Kidney (tissue), 14 donors: ENCODE measurements around the gene MBNL1. TPM values are rescaled to one million over a fixed set of nuclear protein-coding genes. Genes with fewer than 3 reads are reported as not detected.

Experiments
- DNase-seq, 5 donors: peaks; one replicate each; pipeline ENCODE4 v3.0.0-alpha.2; 2013 to 2020
- FAIRE-seq: peaks from 2 replicates; lab custom pipeline; 2012; peaks lifted over from hg19 to GRCh38; lab: Jason Lieb, UNC
- H3K27ac ChIP-seq, 2 donors: one replicate each; pipeline ENCODE4 v1.7.0; 2013; ENCODE audit warnings: low read depth in 2 of 2, low read length in 2 of 2, inconsistent platforms in 1 of 2
- H3K27me3 ChIP-seq: one replicate; pipeline ENCODE4 v1.7.1; 2013; ENCODE audit warnings: low read length, inconsistent platforms; ENCODE audit not compliant: control insufficient read depth, insufficient read depth
- H3K36me3 ChIP-seq, 3 donors: one replicate each; pipeline versions ENCODE4 v1.7.0 to v1.7.1; 2013; ENCODE audit warnings: low read length in 3 of 3, control low read depth in 1 of 3, inconsistent platforms in 1 of 3; ENCODE audit not compliant: insufficient read depth in 3 of 3, control insufficient read depth in 2 of 3
- H3K4me1 ChIP-seq, 3 donors: one replicate each; pipeline versions ENCODE4 v1.7.0 to v1.7.1; 2013; ENCODE audit warnings: low read length in 3 of 3, inconsistent platforms in 1 of 3, low read depth in 1 of 3; ENCODE audit not compliant: control insufficient read depth in 2 of 3, insufficient read depth in 2 of 3
- H3K4me3 ChIP-seq, 3 donors: one replicate each; pipeline versions ENCODE4 v1.7.0 to v1.8.1; 2013; ENCODE audit warnings: low read length in 3 of 3, control low read depth in 1 of 3, inconsistent platforms in 1 of 3
- H3K9ac ChIP-seq, 3 donors: one replicate each; pipeline versions ENCODE4 v1.7.0 to v1.7.1; 2013; ENCODE audit warnings: low read length in 3 of 3, control low read depth in 1 of 3, inconsistent platforms in 1 of 3
- H3K9me3 ChIP-seq, 3 donors: one replicate each; pipeline versions ENCODE4 v1.7.0 to v1.7.1; 2013; ENCODE audit warnings: low read length in 3 of 3, control low read depth in 1 of 3, inconsistent platforms in 1 of 3; ENCODE audit not compliant: control insufficient read depth in 2 of 3, insufficient read depth in 1 of 3
- intact Hi-C: fragments of 100-400 bp; cut with DNase I; formaldehyde crosslinking; loops from one replicate; pipeline ENCODE4 v1.11.1; 2022
- polyA plus RNA-seq: library from polyadenylated mRNA; stranded (reverse); fragments of 350-450 nt; fragmentation: Illumina TruSeq; extraction: RNeasy Lipid Tissue Mini Kit (QIAGEN cat#74804); gene quantifications from one replicate; pipeline ENCODE4 v1.2.3, GENCODE V29; 2014; ENCODE audit warnings: low read depth, low replicate concordance; ENCODE audit not compliant: insufficient read depth
- total RNA-seq: library from RNA; stranded (reverse); fragmentation: NEBNext Ultra II Directional; extraction: Animal tissue kit (Norgen Biotek cat#: 25700); gene quantifications from one replicate; pipeline ENCODE4 v1.2.1, GENCODE V29; 2021
- TF ChIP-seq, protein P1 (sequence below): IDR thresholded peaks from 3 replicates; pipeline ENCODE4 v1.5.1; 2012; ENCODE audit warnings: mild to moderate bottlenecking, moderate library complexity, borderline replicate concordance; ENCODE audit not compliant: insufficient read depth; ENCODE audit errors: extremely low read depth
- donor health status: control.
- donor health status: control.
- donor health status: control.
- donor health status: control.
- donor health status: control.
- donor health status: DM: yes; HTN: yes; CAD: no.
- donor health status: Normal renal cell carcinoma (clear cell type).

The MBNL1 gene
- total and polyA plus RNA-seq, 2 donors from 2014 or later, result 22.0 to 167 TPM

DNA sequence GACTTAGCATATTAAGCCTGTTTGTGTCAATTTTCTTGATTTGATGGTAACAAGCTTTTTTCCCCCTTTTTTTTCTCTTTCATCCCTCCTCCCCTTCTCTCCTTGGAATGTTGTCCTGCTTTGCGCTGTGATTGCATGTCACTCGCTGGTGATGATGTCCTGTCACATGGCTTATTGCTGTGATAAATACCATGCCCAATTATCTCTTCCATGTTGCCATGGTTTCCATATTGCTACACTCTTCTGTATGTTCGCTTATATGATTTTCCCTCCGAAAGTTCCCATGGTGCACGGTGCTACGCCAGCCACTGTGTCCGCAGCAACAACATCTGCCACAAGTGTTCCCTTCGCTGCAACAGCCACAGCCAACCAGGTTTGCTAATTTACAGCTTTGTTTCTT is 187.3 kb downstream of the MBNL1 start:
- H3K9me3 ChIP-seq, result no peaks in the 10 kb centered on the region
- H3K27ac ChIP-seq, result no peak overlapping the region
- FAIRE-seq (no peak), DNase-seq (no peak)
- peaks cover 2 to 16% (median 6%) of the 10 kb centered on the region in 3 donors for H3K36me3 ChIP-seq
- no peak overlapping the region for H3K4me3 ChIP-seq
- TF ChIP-seq, protein P1, sequence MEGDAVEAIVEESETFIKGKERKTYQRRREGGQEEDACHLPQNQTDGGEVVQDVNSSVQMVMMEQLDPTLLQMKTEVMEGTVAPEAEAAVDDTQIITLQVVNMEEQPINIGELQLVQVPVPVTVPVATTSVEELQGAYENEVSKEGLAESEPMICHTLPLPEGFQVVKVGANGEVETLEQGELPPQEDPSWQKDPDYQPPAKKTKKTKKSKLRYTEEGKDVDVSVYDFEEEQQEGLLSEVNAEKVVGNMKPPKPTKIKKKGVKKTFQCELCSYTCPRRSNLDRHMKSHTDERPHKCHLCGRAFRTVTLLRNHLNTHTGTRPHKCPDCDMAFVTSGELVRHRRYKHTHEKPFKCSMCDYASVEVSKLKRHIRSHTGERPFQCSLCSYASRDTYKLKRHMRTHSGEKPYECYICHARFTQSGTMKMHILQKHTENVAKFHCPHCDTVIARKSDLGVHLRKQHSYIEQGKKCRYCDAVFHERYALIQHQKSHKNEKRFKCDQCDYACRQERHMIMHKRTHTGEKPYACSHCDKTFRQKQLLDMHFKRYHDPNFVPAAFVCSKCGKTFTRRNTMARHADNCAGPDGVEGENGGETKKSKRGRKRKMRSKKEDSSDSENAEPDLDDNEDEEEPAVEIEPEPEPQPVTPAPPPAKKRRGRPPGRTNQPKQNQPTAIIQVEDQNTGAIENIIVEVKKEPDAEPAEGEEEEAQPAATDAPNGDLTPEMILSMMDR, result no peak
- no peak overlapping the region for H3K9ac ChIP-seq
- H3K4me1 ChIP-seq, result no peaks in the 10 kb centered on the region
- intact Hi-C loops, result loop anchor here (10.0 kb wide), 1 partner anchor 381 kb away; no protein-coding TSS in a partner anchor
- no peaks in the 10 kb centered on the region for H3K27me3 ChIP-seq

DNA sequence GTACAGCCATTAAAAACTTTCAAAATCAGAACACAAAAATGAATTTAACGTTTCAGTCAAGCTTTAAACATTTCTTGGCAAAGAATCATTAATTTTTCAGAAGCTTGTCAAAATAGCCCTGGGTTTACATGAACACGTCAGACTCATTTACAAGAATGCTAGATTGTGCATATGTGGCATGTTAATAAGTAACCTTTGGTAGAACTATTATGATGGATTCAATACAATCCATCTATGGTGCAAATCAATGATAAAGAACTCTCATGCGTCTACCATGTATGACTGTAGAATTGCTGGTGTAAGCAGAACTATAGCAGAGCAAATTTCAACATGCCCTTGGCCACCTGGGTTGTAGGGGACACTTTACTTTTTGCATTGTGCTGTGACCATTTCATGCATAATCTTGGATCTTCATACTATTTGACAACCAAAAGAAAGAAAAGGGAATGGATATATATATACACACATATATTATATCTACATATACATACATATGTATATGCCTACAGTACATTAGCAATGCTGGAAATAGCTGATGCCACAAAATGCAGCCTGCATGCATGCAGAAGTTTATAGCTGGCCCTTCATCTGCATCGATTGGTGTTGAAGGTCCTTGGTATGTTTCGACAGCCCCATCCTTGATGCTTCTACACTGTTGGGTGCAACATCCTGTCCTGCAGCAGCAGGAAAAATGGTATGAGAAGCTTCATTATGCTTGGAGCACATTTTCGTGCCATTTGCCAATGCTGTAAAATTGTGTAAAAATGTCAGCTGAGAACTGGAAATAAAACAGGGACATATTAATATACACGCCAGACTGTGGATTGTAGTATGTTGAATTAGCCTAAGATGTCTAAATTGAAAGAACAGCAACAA is 189.0 kb downstream of the MBNL1 start:
- Histone ChIP-seq H3K27ac (no peak overlapping the region), H3K27me3 (no peaks in the 10 kb centered on the region), H3K36me3 (peaks cover 0 to 11% (median 9%) of the 10 kb centered on the region in 3 donors), H3K9me3 (no peaks in the 10 kb centered on the region), H3K4me3 (no peak overlapping the region), H3K9ac (no peak overlapping the region), H3K4me1 (no peaks in the 10 kb centered on the region)
- TF ChIP-seq, protein P1, result no peak
- intact Hi-C loops, result loop anchor here (10.0 kb wide), 1 partner anchor 383 kb away; no protein-coding TSS in a partner anchor
- DNase-seq (no peak), FAIRE-seq (no peak)

GRCh38 chr3:152458376-152459117 is 189.8 kb downstream of the MBNL1 start:
- Histone ChIP-seq H3K4me1 (no peaks in the 10 kb centered on the region), H3K9me3 (no peaks in the 10 kb centered on the region), H3K36me3 (peaks cover 0 to 13% (median 9%) of the 10 kb centered on the region in 3 donors), H3K4me3 (no peak overlapping the region), H3K9ac (no peak overlapping the region), H3K27me3 (no peaks in the 10 kb centered on the region), H3K27ac (no peak overlapping the region)
- FAIRE-seq (no peak), DNase-seq (no peak)
- intact Hi-C loops, result loop anchor here (10.0 kb wide), 1 partner anchor 384 kb away; no protein-coding TSS in a partner anchor
- TF ChIP-seq, protein P1, result no peak
